C4-2B (cell line): ENCODE data around the gene KLHL17.

ENCODE experiments used
- ZFX ChIP-seq: fragments of 450-650 bp; IDR thresholded peaks from 2 replicates; pipeline ENCODE4 v1.6.1; 2017
- TF ChIP-seq, protein P1 (sequence below): fragments of 450-650 bp; conservative IDR thresholded peaks from 2 replicates; pipeline ENCODE4 v1.5.1; 2017; ENCODE audit warnings: mild to moderate bottlenecking

DNA sequence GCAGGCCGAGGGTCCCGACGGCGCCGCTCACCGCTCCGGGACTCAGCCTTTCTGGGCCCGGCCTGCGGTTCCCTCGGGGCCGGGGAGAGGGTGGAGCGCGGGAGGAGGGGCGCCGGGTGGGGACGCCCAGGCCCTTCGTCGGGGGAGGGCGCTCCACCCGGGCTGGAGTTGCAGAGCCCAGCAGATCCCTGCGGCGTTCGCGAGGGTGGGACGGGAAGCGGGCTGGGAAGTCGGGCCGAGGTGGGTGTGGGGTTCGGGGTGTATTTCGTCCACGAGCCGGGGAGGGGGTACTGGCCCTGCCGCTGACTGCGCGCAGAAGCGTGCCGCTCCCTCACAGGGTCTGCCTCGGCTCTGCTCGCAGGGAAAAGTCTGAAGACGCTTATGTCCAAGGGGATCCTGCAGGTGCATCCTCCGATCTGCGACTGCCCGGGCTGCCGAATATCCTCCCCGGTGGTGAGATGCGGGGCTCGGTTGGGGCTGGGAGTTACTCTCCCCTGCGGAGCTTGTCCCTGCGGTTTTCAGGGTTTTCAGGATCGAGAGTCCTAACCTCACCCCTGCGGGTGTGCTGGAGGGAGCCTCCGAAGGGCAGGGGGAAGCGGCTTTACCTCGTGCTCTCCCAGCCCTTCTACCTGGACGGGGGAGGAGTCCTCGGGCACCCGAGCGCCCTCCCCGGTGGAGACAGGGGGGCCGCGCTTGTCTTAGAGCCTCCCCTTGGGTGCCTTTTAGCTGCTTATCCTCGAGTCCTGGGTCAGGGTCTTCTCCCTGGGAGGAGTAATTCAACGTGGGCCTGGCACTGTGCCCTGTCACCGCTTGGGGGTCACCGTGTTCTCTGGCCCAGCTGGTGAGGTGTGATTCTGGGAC is 34.6 kb upstream of the KLHL17 start:
- TF ChIP-seq, protein P1, sequence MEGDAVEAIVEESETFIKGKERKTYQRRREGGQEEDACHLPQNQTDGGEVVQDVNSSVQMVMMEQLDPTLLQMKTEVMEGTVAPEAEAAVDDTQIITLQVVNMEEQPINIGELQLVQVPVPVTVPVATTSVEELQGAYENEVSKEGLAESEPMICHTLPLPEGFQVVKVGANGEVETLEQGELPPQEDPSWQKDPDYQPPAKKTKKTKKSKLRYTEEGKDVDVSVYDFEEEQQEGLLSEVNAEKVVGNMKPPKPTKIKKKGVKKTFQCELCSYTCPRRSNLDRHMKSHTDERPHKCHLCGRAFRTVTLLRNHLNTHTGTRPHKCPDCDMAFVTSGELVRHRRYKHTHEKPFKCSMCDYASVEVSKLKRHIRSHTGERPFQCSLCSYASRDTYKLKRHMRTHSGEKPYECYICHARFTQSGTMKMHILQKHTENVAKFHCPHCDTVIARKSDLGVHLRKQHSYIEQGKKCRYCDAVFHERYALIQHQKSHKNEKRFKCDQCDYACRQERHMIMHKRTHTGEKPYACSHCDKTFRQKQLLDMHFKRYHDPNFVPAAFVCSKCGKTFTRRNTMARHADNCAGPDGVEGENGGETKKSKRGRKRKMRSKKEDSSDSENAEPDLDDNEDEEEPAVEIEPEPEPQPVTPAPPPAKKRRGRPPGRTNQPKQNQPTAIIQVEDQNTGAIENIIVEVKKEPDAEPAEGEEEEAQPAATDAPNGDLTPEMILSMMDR, result no peak; the same call in 1 of the 2 replicates
- TF ChIP-seq ZFX, result no peak
